Measurements from ENCODE around the gene ZNF594.
A peak's percentile ranks its signal among the peaks of the same experiment; 100 is the strongest.
"Not testable (repeated sequence)": the region's sequence is repeated elsewhere in the genome, so short reads cannot be mapped to it uniquely, and the experiment has no call there.

Gene ZNF594

DNA sequence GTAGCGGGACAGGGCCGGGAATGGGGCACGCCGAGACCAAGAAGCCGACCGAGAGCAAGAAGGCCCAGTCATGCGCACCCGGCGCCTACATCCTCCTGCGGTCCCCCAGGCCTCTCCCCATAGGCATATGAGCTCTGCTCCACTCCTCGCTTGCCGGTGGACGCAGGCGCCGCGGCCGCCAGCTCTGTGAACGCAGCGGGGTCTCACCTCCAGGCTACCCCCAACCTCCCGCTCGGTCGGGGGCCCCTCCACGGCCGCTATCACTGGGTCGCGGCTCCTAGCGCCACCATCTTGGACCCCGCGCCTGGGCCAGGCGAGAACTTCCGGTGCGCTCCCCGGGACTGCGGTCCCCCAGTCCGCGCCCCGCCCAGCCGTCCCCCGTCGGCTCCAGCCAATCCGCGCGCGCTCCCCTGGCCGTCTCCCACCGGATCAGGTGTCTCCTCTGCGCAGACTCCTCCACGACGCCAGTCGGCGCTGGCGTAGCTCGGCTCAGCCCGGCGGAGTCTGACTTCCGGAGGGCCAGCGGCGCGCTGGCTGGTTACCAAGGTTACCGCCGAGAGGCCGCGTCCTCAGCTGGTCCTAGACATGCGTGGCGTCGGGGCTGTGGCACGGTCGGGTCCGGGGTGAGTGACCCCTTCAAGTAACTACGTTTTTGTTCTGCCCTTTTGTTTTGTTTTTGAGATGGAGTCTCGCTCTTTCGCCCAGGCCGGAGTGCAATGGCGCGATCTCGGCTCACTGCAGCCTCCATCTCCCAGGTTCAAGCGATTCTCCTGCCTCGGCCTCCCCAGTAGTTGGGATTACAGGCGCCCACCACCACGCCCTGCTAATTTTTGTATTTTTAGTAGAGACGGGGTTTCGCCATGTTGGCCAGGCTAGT is at the start of gene ZNF594:
TSS of gene ZNF594 (minus strand) at position 328 of the 877 bp plus-strand sequence. CDS start 7,612 bp downstream, outside the sequence.
- peak; percentile 99 for DNase-seq (ENCODE audit: low read depth)
- TF ChIP-seq, protein P1, sequence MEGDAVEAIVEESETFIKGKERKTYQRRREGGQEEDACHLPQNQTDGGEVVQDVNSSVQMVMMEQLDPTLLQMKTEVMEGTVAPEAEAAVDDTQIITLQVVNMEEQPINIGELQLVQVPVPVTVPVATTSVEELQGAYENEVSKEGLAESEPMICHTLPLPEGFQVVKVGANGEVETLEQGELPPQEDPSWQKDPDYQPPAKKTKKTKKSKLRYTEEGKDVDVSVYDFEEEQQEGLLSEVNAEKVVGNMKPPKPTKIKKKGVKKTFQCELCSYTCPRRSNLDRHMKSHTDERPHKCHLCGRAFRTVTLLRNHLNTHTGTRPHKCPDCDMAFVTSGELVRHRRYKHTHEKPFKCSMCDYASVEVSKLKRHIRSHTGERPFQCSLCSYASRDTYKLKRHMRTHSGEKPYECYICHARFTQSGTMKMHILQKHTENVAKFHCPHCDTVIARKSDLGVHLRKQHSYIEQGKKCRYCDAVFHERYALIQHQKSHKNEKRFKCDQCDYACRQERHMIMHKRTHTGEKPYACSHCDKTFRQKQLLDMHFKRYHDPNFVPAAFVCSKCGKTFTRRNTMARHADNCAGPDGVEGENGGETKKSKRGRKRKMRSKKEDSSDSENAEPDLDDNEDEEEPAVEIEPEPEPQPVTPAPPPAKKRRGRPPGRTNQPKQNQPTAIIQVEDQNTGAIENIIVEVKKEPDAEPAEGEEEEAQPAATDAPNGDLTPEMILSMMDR (IDR thresholded peaks at IDR 0.05; ENCODE audit: insufficient read depth, low read depth, low read length, missing control alignments) = peak; percentile 78
- H3K4me3 ChIP-seq (ENCODE audit: low read depth, low read length) = peak within 1 kb of the TSS; percentile 92

DNA sequence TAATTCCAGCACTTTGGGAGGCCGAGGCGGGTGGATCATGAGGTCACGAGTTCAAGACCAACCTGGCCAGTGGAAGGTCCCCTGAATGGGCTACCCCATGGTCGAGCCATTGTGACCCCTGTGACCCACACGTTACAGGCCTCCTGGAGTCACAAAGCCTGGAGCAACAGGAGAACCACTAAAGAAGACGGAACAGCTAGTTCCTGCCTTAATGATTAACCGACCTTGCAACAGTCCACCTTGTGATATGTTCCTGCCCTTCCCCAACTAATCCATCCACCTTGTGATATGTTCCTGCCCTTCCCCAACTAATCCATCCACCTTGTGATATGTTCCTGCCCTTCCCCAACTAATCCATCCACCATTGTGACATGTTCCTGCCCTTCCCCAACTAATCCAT is 48.1 kb upstream of the ZNF594 start:
- H3K4me3 ChIP-seq (ENCODE audit: low read depth, low read length); DNase-seq (ENCODE audit: low read depth): not testable (repeated sequence)

DNA sequence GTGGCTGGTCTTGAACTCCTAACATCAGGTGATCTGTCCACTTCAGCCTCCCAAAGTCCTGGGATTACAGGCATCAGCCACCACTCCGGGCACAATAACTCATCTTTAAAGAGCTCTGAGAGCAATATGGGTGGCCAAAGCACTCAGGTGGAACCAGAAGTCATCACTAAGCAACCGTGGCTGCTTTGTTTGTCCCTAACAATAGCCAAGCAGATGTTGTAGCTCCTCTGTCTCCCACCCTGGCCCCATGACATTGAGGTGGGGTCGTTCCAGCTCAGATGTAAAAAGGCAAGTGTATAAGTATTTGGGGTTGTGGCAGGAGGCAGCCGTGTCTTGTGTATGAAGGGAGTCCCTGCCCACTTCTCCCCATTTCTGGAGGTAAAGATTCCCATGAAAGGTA is 46.7 kb upstream of the ZNF594 start:
- TF ChIP-seq, protein P1 (IDR thresholded peaks at IDR 0.05; ENCODE audit: insufficient read depth, low read depth, low read length, missing control alignments) = no peak
- peak; percentile 27 for DNase-seq (ENCODE audit: low read depth)
- no peak overlapping the region for H3K4me3 ChIP-seq (ENCODE audit: low read depth, low read length)

DNA sequence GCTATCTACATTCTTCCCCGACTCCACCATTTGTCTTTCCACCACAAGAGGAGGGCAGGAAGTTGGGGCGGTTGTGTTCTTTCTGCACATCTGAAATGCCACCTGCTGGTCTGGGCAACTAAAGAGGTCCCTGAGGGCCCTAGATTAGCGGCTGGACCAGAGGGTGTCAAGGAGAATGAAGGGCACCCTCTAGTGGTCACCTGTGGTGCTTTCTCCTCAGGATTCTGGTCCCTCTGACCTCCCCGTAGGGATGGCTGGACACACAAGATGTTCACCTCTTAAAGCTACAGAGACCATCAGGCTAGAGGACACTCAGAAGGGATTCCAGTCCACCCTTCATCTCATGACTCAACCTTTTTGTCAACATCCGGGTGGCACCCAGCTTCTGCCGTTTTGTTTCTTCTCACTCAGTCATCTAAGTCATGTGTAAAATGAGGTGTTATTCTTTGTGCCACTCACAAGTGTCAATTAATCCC is 45.9 kb upstream of the ZNF594 start:
- TF ChIP-seq, protein P1 (IDR thresholded peaks at IDR 0.05; ENCODE audit: insufficient read depth, low read depth, low read length, missing control alignments) = peak; percentile 83
- peak overlapping the region; percentile 73 for H3K4me3 ChIP-seq (ENCODE audit: low read depth, low read length)
- DNase-seq (ENCODE audit: low read depth) = peak; percentile 96

DNA sequence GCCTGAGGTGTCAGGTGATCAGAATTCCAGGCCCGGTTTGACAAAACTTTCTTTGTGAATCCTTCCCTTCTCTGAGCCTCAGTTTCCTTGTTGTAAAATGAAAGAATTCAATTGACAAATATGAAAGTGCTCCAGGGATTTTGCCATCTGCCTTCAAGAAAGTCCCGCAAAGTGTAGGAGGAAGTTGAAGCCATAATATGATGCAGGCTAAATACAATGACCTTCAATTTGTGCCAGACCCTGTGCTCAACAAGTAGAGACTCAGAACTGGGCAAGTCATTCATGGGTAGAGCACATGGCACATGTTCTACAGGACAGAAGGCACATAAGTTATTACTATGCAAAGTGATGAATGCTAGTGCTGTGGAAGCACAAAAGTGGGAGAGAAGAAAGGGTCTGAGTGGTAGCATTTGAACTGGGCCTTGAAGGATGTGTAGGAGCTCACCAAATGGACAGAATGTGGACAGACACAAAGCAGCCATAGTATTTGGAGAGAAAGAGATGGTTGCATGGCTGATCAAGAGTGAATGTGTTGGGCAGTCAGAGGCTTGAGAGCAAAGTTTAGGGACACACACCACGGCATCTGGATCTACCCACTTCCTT is 45.4 kb upstream of the ZNF594 start:
- TF ChIP-seq, protein P1 (IDR thresholded peaks at IDR 0.05; ENCODE audit: insufficient read depth, low read depth, low read length, missing control alignments) = no peak
- H3K4me3 ChIP-seq (ENCODE audit: low read depth, low read length) = peak overlapping the region; percentile 73
- DNase-seq (ENCODE audit: low read depth) = no peak

DNA sequence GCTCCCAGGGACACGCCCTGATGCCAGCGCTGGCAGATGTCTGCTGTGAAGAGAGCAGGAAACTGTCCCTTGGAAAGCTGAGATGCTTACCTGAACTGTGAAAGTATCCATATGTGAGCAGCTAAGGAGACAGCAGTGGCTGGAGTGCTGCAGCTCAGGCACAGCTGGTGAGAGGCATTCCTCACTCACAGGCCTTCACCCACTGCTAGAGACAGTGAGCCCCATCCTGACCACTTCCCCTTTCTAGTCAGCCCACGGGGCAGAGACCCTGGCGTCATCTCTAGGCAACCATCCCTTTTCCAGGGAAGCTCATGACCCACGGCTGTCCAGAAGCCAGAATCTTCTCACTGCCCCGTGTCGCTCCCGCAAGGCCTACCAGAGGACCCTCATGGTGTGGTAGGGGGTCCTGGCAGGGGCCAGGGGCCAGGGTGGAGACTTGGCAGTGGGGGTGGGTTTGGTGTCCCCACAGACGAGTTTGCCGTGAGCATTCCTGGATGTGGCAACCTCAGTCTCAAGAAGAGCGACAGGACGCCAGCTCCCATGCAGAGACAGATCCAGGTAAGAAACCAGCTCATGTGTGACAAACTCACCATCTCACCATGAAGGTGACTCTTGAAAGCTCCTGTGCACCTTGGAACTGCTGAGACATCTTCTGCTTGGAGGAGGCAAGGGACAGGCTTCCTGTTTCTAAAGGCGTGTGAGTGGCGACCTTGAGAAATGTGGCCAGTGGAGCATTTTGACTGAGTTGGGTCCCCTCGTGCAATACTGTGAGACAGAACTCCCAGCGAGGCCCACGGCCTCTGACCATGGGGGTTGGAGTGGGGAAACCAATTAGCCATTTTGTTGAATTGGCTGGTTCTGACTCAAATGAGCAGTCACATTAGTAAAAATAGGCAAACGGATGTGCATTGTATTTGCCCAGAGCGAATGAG is 43.2 kb upstream of the ZNF594 start, which contains the start of gene SCIMP:
TSS of gene SCIMP (minus strand) at position 216 of the 932 bp plus-strand sequence. CDS start at position 111, 105 bp downstream.
- DNase-seq (ENCODE audit: low read depth) = peak; percentile 91
- peak within 1 kb of the TSS; percentile 73 for H3K4me3 ChIP-seq (ENCODE audit: low read depth, low read length)
- TF ChIP-seq, protein P1 (IDR thresholded peaks at IDR 0.05; ENCODE audit: insufficient read depth, low read depth, low read length, missing control alignments) = no peak

DNA sequence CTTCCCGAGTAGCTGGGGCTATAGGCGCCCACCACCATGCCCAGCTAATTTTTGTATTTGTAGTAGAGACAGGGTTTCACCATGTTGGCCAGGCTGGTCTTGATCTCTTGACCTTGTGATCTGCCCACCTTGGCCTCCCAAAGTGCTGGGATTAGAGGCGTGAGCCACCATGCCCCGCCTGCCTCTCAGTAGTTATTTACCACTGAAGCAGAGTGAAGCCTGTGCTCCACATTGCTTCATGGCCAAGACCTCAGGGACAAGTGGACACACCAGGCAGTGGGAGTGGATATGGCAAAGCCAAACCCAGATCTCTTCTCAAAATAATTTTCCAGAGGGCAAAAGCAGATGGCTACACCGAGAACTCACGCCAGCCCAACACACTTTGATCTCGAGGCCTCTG is 41.8 kb upstream of the ZNF594 start:
- peak overlapping the region; percentile 73 for H3K4me3 ChIP-seq (ENCODE audit: low read depth, low read length)
- not testable (repeated sequence) for DNase-seq (ENCODE audit: low read depth)

Data from GM12865 (cell line).